OCI-LY1 (cell line): ENCODE results near the gene MT1E.

Experiments used
- H2AFZ ChIP-seq: fragments of 200-600 bp; sonication (generic), shearing (Covaris generic); 2 replicates; pipeline ENCODE4 v1.6.0; 2014; ENCODE audit warnings: antibody characterized with exemption, mild to moderate bottlenecking, low read length
- H3F3A ChIP-seq: fragments of 200-600 bp; sonication (generic), shearing (Covaris generic); 2 replicates; pipeline ENCODE4 v1.6.0; 2014; ENCODE audit warnings: mild to moderate bottlenecking, antibody characterized with exemption, low read length, moderate library complexity; ENCODE audit not compliant: insufficient read depth
- H3K27ac ChIP-seq: fragments of 200-600 bp; sonication (generic); 2 replicates; pipeline ENCODE4 v1.5.1; 2014; ENCODE audit warnings: low read length, mixed run types, mild to moderate bottlenecking, low read depth; ENCODE audit not compliant: poor library complexity, severe bottlenecking
- H3K27me3 ChIP-seq: fragments of 200-600 bp; sonication (generic); 2 replicates; pipeline ENCODE4 v1.6.0; 2014; ENCODE audit warnings: antibody characterized with exemption, mild to moderate bottlenecking, low read length, moderate library complexity; ENCODE audit not compliant: insufficient read depth
- H3K36me3 ChIP-seq: fragments of 200-600 bp; sonication (generic); 2 replicates; pipeline ENCODE4 v1.6.1; 2014; ENCODE audit warnings: mild to moderate bottlenecking, antibody characterized with exemption, low read length, moderate library complexity, mixed read lengths; ENCODE audit not compliant: insufficient read depth
- H3K4me1 ChIP-seq: fragments of 200-600 bp; sonication (generic); 2 replicates; pipeline ENCODE4 v1.5.1; 2014; ENCODE audit warnings: mild to moderate bottlenecking, low read length, moderate library complexity; ENCODE audit not compliant: insufficient read depth, severe bottlenecking
- H3K4me2 ChIP-seq: fragments of 200-600 bp; sonication (generic), shearing (Covaris generic); 2 replicates; pipeline ENCODE4 v1.6.1; 2014; ENCODE audit warnings: low read length
- H3K4me3 ChIP-seq: fragments of 200-600 bp; sonication (generic); 2 replicates; pipeline ENCODE4 v1.5.1; 2014; ENCODE audit warnings: low read length, low read depth, mild to moderate bottlenecking, mixed read lengths; ENCODE audit not compliant: poor library complexity, severe bottlenecking
- H3K79me2 ChIP-seq: fragments of 200-600 bp; shearing (Covaris generic); 2 replicates; pipeline ENCODE4 v1.6.1; 2016; ENCODE audit warnings: mixed run types, low read length, mixed read lengths; ENCODE audit not compliant: insufficient read depth
- H3K9ac ChIP-seq: fragments of 200-600 bp; sonication (generic), shearing (Covaris generic); 2 replicates; pipeline ENCODE4 v1.6.1; 2014; ENCODE audit warnings: mild to moderate bottlenecking, low read length, mixed read lengths
- H3K9me2 ChIP-seq: fragments of 200-600 bp; sonication (generic), shearing (Covaris generic); 2 replicates; pipeline ENCODE4 v1.6.1; 2014; ENCODE audit warnings: low read depth, mild to moderate bottlenecking, low read length, mixed read lengths
- H3K9me3 ChIP-seq: fragments of 200-600 bp; shearing (Covaris generic); 2 replicates; pipeline ENCODE4 v1.6.1; 2014; ENCODE audit warnings: low read length, mixed read lengths
- H4K20me1 ChIP-seq: fragments of 200-600 bp; sonication (generic), shearing (Covaris generic); 2 replicates; pipeline ENCODE4 v1.6.0; 2016; ENCODE audit warnings: mild to moderate bottlenecking, low read length; ENCODE audit not compliant: insufficient read depth
- CTCF ChIP-seq: fragments of 200-600 bp; sonication (generic), shearing (Covaris generic); IDR thresholded peaks from 2 replicates; pipeline ENCODE4 v1.5.1; 2017; ENCODE audit warnings: mild to moderate bottlenecking, antibody characterized with exemption, low read length, moderate library complexity, mixed read lengths
- EZH2 ChIP-seq: fragments of 200-600 bp; sonication (generic), shearing (Covaris generic); IDR thresholded peaks from 2 replicates; pipeline ENCODE4 v1.8.0; 2017; ENCODE audit warnings: borderline replicate concordance, mixed run types, mild to moderate bottlenecking, antibody characterized with exemption, low read length, moderate library complexity, mixed read lengths

MT1E gene

GRCh38 chr16:56625140-56625942, at the start of gene MT1E:
MT1E (plus strand) TSS chr16:56625781; CDS start chr16:56625852, 71 bp downstream.
- Histone ChIP-seq H3K4me2 (no peak within 1 kb of the TSS), H3K27ac (no peak within 1 kb of the TSS), H3K4me1 (no peaks in the 10 kb centered on the region), H3K9me3 (no peaks in the 10 kb centered on the region), H4K20me1 (no peaks in the 10 kb centered on the region), H3K9ac (no peak within 1 kb of the TSS), H3K9me2 (no peaks in the 10 kb centered on the region), H3K4me3 (no peak within 1 kb of the TSS), H3K36me3 (no peaks in the 10 kb centered on the region), H2AFZ (no peak within 1 kb of the TSS), H3F3A (no peaks in the 10 kb centered on the region), H3K79me2 (no peaks in the 10 kb centered on the region), H3K27me3 (no peaks in the 10 kb centered on the region)
- TF ChIP-seq EZH2 (no peak), CTCF (no peak)

- H3K9ac ChIP-seq, result no peak overlapping the region
- H3K9me3 ChIP-seq, result no peaks in the 10 kb centered on the region
- no peaks in the 10 kb centered on the region for H3K9me2 ChIP-seq
- no peaks in the 10 kb centered on the region; the same call in 1 of the 2 replicates for H3K27me3 ChIP-seq
- H3K36me3 ChIP-seq, result no peaks in the 10 kb centered on the region
- H4K20me1 ChIP-seq, result no peaks in the 10 kb centered on the region
- H3K4me2 ChIP-seq, result no peak overlapping the region
- no peak overlapping the region for H3K4me3 ChIP-seq
- peaks cover 5% of the 10 kb centered on the region; the same call in 1 of the 2 replicates for H3F3A ChIP-seq
- H3K27ac ChIP-seq, result no peak overlapping the region
- no peak overlapping the region for H2AFZ ChIP-seq
- H3K4me1 ChIP-seq, result no peaks in the 10 kb centered on the region
- peak; percentile 86 for TF ChIP-seq CTCF
- no peak for TF ChIP-seq EZH2
- no peaks in the 10 kb centered on the region for H3K79me2 ChIP-seq
Observed at GRCh38 chr16:56576585-56577299, 48.8 kb upstream of the MT1E start.

GRCh38 chr16:56577300-56577625, 48.3 kb upstream of the MT1E start:
- no peak overlapping the region for H3K4me2 ChIP-seq
- no peak overlapping the region for H3K9ac ChIP-seq
- peaks cover 5% of the 10 kb centered on the region; the same call in 1 of the 2 replicates for H3F3A ChIP-seq
- no peaks in the 10 kb centered on the region for H4K20me1 ChIP-seq
- no peak overlapping the region for H2AFZ ChIP-seq
- no peaks in the 10 kb centered on the region; the same call in 1 of the 2 replicates for H3K27me3 ChIP-seq
- no peak overlapping the region for H3K4me3 ChIP-seq
- no peaks in the 10 kb centered on the region for H3K4me1 ChIP-seq
- H3K9me3 ChIP-seq, result no peaks in the 10 kb centered on the region
- H3K9me2 ChIP-seq, result no peaks in the 10 kb centered on the region
- no peaks in the 10 kb centered on the region for H3K79me2 ChIP-seq
- TF ChIP-seq CTCF, result no peak
- TF ChIP-seq EZH2, result no peak
- no peaks in the 10 kb centered on the region for H3K36me3 ChIP-seq
- no peak overlapping the region for H3K27ac ChIP-seq
